GM10266 (cell line): Measurements from ENCODE around the gene UMODL1.

Experiments used
- DNase-seq: peaks from one replicate; pipeline ENCODE4 v3.0.0; 2012; ENCODE audit errors: extremely low spot score
- CTCF ChIP-seq: IDR thresholded peaks from 2 replicates; pipeline ENCODE4 v1.5.1; 2012; ENCODE audit warnings: mild to moderate bottlenecking, low read depth; ENCODE audit not compliant: control insufficient read depth, insufficient read depth; ENCODE audit errors: missing control alignments

UMODL1 gene

GRCh38 chr21:42145569-42146272, 74.6 kb downstream of the UMODL1 start:
- TF ChIP-seq CTCF, result peak; percentile 87
- peak; percentile 92 for DNase-seq

GRCh38 chr21:42146273-42146805, 75.2 kb downstream of the UMODL1 start:
- DNase-seq, result no peak
- TF ChIP-seq CTCF, result no peak

- no peak for TF ChIP-seq CTCF
- no peak for DNase-seq
These were observed 75.7 kb downstream of the UMODL1 start for GRCh38 chr21:42146821-42147220.

- no peak for DNase-seq
- no peak for TF ChIP-seq CTCF
These were observed 76.4 kb downstream of the UMODL1 start for GRCh38 chr21:42147386-42148020.

GRCh38 chr21:42148097-42148496, 77.0 kb downstream of the UMODL1 start:
- no peak for DNase-seq
- TF ChIP-seq CTCF, result no peak

GRCh38 chr21:42148584-42148983, 77.5 kb downstream of the UMODL1 start:
- TF ChIP-seq CTCF, result no peak
- DNase-seq, result no peak
